MM.1S (cell line): ENCODE data around the gene TANC1.

Experiments
- DNase-seq: peaks from one replicate; pipeline ENCODE4 v3.0.0-alpha.2; 2015
- H2AFZ ChIP-seq: fragments of 300-600 bp; sonication (generic); 2 replicates; pipeline ENCODE4 v1.6.0; 2016; ENCODE audit warnings: antibody characterized with exemption, low read length
- H3F3A ChIP-seq: fragments of 300-600 bp; sonication (generic); 2 replicates; pipeline ENCODE4 v1.6.1; 2016; ENCODE audit warnings: mild to moderate bottlenecking, antibody characterized with exemption, low read length, moderate library complexity, mixed read lengths; ENCODE audit not compliant: insufficient read depth
- H3K27ac ChIP-seq: fragments of 300-600 bp; sonication (generic); 2 replicates; pipeline ENCODE4 v1.5.1; 2016; ENCODE audit warnings: mild to moderate bottlenecking, low read length
- H3K27me3 ChIP-seq: fragments of 300-600 bp; sonication (generic); replicated peaks from 2 replicates; pipeline ENCODE4 v1.6.0; 2016; ENCODE audit warnings: low read length; ENCODE audit not compliant: insufficient read depth
- H3K36me3 ChIP-seq: fragments of 300-600 bp; sonication (generic); replicated peaks from 2 replicates; pipeline ENCODE4 v1.6.1; 2016; ENCODE audit warnings: mild to moderate bottlenecking, low read length, mixed read lengths; ENCODE audit not compliant: insufficient read depth
- H3K4me1 ChIP-seq: fragments of 300-600 bp; sonication (generic); 2 replicates; pipeline ENCODE4 v1.6.1; 2016; ENCODE audit warnings: low read length, mixed read lengths
- H3K4me2 ChIP-seq: fragments of 300-600 bp; sonication (generic); 2 replicates; pipeline ENCODE4 v1.6.0; 2016; ENCODE audit warnings: low read depth, low read length
- H3K4me3 ChIP-seq: fragments of 300-600 bp; sonication (generic); 2 replicates; pipeline ENCODE4 v1.5.1; 2016; ENCODE audit warnings: low read length, mixed read lengths
- H3K79me2 ChIP-seq: fragments of 300-600 bp; sonication (generic); 2 replicates; pipeline ENCODE4 v1.6.1; 2016; ENCODE audit warnings: mixed run types, low read length, mixed read lengths
- H3K9ac ChIP-seq: fragments of 300-600 bp; sonication (generic); 2 replicates; pipeline ENCODE4 v1.6.1; 2016; ENCODE audit warnings: low read length, mixed read lengths
- H3K9me2 ChIP-seq: fragments of 300-600 bp; sonication (generic); replicated peaks from 2 replicates; pipeline ENCODE4 v1.6.1; 2016; ENCODE audit warnings: mild to moderate bottlenecking, low read length, mixed read lengths; ENCODE audit not compliant: insufficient read depth
- H3K9me3 ChIP-seq: fragments of 300-600 bp; sonication (generic); replicated peaks from 2 replicates; pipeline ENCODE4 v1.6.1; 2016; ENCODE audit warnings: mild to moderate bottlenecking, low read length, mixed read lengths; ENCODE audit not compliant: insufficient read depth
- H4K20me1 ChIP-seq: fragments of 300-600 bp; sonication (generic); 2 replicates; pipeline ENCODE4 v1.6.1; 2016; ENCODE audit warnings: mild to moderate bottlenecking, low read length, moderate library complexity, mixed read lengths; ENCODE audit not compliant: insufficient read depth
- EZH2 ChIP-seq: fragments of 300-600 bp; sonication (generic); optimal IDR thresholded peaks from 2 replicates; pipeline ENCODE3; 2017; ENCODE audit warnings: low read depth, mild to moderate bottlenecking, antibody characterized with exemption, low read length, mixed read lengths
- EZH2phosphoT487 ChIP-seq: fragments of 300-600 bp; sonication (generic); IDR thresholded peaks from 2 replicates; pipeline ENCODE4 v1.6.1; 2018; ENCODE audit warnings: antibody characterized with exemption, low read length
- TF ChIP-seq, protein P1 (sequence below): fragments of 300-600 bp; sonication (generic); IDR thresholded peaks from 2 replicates; pipeline ENCODE4 v1.5.1; 2016; ENCODE audit warnings: antibody characterized with exemption, low read length, mixed read lengths

Gene TANC1

DNA sequence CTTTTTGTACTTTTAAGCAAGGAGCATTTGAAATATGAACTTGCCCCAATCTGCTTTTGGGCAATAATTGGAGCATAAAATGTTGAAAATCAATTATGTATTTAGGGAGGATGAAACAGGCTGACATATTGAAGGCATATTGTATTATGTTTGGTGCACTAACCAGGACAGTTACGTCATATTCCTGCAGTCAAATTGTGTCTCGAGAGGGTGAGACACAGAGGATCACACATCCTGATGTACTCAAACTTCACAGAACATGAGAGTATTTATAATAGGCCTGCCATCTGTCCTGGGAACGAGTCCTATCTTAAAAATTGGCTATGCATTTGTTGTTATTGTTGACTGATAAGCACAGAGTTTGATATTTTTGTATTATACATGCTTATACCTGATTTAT lies 44.7 kb downstream of the TANC1 start:
- no peak overlapping the region for H3K4me2 ChIP-seq
- H4K20me1 ChIP-seq = no peaks in the 10 kb centered on the region
- TF ChIP-seq EZH2phosphoT487 (no peak), EZH2 (no peak)
- TF ChIP-seq, protein P1, sequence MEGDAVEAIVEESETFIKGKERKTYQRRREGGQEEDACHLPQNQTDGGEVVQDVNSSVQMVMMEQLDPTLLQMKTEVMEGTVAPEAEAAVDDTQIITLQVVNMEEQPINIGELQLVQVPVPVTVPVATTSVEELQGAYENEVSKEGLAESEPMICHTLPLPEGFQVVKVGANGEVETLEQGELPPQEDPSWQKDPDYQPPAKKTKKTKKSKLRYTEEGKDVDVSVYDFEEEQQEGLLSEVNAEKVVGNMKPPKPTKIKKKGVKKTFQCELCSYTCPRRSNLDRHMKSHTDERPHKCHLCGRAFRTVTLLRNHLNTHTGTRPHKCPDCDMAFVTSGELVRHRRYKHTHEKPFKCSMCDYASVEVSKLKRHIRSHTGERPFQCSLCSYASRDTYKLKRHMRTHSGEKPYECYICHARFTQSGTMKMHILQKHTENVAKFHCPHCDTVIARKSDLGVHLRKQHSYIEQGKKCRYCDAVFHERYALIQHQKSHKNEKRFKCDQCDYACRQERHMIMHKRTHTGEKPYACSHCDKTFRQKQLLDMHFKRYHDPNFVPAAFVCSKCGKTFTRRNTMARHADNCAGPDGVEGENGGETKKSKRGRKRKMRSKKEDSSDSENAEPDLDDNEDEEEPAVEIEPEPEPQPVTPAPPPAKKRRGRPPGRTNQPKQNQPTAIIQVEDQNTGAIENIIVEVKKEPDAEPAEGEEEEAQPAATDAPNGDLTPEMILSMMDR = no peak
- no peaks in the 10 kb centered on the region for H3K9me3 ChIP-seq
- H3K9me2 ChIP-seq = no peaks in the 10 kb centered on the region
- no peak overlapping the region for H2AFZ ChIP-seq
- H3K4me1 ChIP-seq = no peaks in the 10 kb centered on the region
- H3K4me3 ChIP-seq = no peak overlapping the region
- no peak overlapping the region for H3K27ac ChIP-seq
- H3K36me3 ChIP-seq = no peaks in the 10 kb centered on the region
- DNase-seq = no peak
- no peaks in the 10 kb centered on the region for H3K79me2 ChIP-seq
- no peaks in the 10 kb centered on the region for H3K27me3 ChIP-seq
- H3K9ac ChIP-seq = no peak overlapping the region
- no peaks in the 10 kb centered on the region for H3F3A ChIP-seq

GRCh38 chr2:159015174-159015573 lies 46.7 kb downstream of the TANC1 start:
- Histone ChIP-seq H3K4me2 (no peak overlapping the region), H4K20me1 (no peaks in the 10 kb centered on the region), H3K9me2 (no peaks in the 10 kb centered on the region), H2AFZ (no peak overlapping the region), H3K27ac (no peak overlapping the region), H3K27me3 (no peaks in the 10 kb centered on the region), H3F3A (no peaks in the 10 kb centered on the region), H3K4me1 (no peaks in the 10 kb centered on the region), H3K9ac (no peak overlapping the region), H3K9me3 (no peaks in the 10 kb centered on the region), H3K36me3 (no peaks in the 10 kb centered on the region), H3K79me2 (no peaks in the 10 kb centered on the region), H3K4me3 (no peak overlapping the region)
- no peak for DNase-seq
- TF ChIP-seq, protein P1 = no peak
- TF ChIP-seq EZH2 = no peak
- no peak for TF ChIP-seq EZH2phosphoT487

DNA sequence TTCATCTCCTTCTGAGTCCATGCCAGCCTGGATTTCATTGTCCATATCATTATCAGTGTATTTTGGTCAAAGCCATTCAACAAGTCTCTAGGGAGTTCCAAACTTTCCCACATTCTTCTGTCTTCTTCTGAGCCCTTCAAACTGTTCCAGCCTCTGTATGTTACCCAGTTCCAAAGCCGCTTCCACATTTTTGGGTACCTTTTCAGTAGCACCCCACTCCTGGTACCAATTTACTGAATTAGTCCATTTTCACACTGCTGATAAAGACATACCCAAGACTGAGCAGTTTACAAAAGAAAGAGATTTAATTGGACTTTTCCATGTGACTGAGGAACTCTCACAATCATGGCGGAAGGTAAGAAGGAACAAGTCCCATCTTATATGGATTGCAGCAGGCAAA lies 47.4 kb downstream of the TANC1 start:
- Histone ChIP-seq H3K9ac (no peak overlapping the region), H3F3A (no peaks in the 10 kb centered on the region), H4K20me1 (no peaks in the 10 kb centered on the region), H3K36me3 (no peaks in the 10 kb centered on the region), H2AFZ (no peak overlapping the region), H3K27ac (no peak overlapping the region), H3K4me3 (no peak overlapping the region), H3K4me1 (no peaks in the 10 kb centered on the region), H3K4me2 (no peak overlapping the region), H3K9me2 (no peaks in the 10 kb centered on the region), H3K79me2 (no peaks in the 10 kb centered on the region), H3K9me3 (no peaks in the 10 kb centered on the region), H3K27me3 (no peaks in the 10 kb centered on the region)
- TF ChIP-seq EZH2 (no peak), EZH2phosphoT487 (no peak)
- TF ChIP-seq, protein P1 = no peak
- DNase-seq = no peak

- Histone ChIP-seq H3K4me1 (no peaks in the 10 kb centered on the region), H4K20me1 (no peaks in the 10 kb centered on the region), H3F3A (no peaks in the 10 kb centered on the region), H3K27me3 (no peaks in the 10 kb centered on the region), H3K79me2 (no peaks in the 10 kb centered on the region), H3K9me2 (no peaks in the 10 kb centered on the region), H3K4me2 (no peak overlapping the region), H3K9ac (no peak overlapping the region), H3K36me3 (no peaks in the 10 kb centered on the region), H3K27ac (no peak overlapping the region), H3K4me3 (no peak overlapping the region), H3K9me3 (no peaks in the 10 kb centered on the region), H2AFZ (no peak overlapping the region)
- TF ChIP-seq, protein P1 = no peak
- no peak for TF ChIP-seq EZH2
- no peak for TF ChIP-seq EZH2phosphoT487
- DNase-seq = no peak
These were observed 49.4 kb downstream of the TANC1 start for GRCh38 chr2:159017837-159018236.
